Measurements from ENCODE around the gene TBCD.
"Not testable (repeated sequence)": the region's sequence is repeated elsewhere in the genome, so short reads cannot be mapped to it uniquely, and the experiment has no call there.

The TBCD gene

DNA sequence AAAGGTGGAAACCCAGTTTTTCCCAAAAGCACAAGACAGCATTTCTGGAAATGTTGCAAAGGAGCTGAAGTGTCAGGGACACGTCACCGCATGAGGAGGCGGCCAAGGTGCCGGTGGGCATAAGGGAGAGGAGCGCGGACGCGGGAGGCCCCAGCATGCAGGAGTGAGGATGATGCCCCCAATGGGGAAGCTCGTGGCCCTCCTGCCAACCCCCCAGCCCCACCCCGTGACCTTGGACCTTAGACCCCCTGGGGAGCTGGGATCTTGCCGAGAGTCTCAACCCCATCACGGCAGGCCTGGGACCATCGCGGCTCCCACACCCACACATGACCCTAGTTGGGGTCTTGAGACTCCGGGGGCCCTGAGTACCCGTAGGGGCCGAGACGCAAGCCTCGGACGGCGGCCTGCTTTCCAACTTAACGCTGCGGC lies 208.1 kb downstream of the TBCD start:
- DNase-seq = no peak

DNA sequence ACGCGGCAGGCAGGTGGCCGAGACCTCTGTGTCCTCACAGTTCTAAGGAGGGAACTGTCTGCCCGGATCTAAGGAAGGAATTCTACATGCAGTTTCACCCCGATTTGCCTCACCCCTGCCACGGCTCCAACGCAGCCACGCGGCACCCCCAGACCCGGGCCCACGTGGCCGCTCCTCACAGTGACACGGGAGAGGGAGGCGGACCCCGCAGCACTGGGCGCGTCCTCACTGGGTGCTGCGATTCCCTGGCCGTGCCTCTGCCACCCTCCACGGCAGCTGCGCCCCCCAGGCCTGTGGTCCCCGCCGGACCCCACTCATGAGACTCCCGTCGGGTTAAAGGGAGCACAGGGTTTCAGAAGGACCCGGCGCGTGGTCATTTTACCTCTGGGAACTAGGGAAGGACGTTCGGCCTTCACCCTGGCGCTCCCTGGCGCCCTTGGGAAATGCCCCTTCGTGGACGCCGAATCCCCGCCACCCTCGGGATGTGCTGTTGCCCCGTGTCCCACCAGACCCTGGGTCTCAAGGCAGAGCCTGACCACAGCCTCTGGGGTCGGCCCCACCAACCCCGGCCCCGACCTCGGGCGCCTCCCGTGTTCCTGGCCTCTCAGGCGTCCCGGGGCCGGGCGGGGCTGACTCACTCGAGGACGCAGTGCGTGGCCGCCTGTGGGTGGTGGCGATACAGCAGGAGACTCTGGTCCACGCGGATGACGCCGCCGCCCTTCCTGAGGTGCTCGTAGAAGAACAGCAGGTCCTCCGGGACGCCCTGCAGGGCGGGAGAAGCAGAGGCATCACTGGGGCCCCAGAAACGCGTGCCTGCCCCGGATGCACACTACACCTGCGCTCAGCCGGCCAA lies 208.8 kb downstream of the TBCD start:
- no peak for DNase-seq

DNA sequence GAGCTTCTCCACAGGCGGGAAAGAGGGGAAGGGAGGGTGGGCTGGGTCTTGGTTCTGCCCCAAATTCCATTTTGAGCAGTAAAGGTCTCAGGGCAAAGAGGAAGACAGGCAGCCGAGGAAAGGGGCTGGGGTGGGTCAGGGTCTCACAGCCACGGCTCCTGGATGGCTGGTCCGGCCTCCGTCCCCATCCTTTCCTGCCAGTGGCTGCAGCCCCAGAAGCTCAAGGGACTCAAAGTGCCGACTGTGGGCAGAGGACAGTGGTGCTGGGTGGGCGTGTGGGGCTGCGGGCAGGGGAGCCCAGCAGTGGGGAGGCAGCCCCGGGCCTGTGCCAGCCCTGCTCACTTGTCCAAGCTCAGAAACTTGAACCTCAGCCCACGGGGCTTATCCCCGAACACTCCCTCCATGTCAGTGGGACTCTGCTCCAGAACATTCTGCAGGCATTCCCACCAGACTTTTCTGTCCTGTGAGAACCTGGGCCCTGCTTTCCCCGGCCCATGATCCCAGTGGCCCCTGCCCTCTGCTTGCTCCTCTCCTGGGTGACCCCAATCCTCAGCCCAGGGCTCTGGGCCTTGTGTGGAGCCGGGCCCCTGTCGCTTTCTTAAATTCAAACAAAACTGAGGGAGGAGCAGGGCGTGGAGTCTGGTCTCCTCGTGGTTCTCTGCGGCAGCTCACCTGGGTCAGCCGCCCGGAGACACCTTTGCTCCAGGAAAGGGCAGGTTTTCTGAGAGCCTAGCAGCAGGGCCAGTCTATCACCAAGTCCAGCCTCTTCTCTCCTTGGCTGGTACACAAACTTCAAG lies 209.7 kb downstream of the TBCD start:
- DNase-seq = no peak

GRCh38 chr17:82962163-82962720 lies 210.4 kb downstream of the TBCD start:
- DNase-seq = no peak

DNA sequence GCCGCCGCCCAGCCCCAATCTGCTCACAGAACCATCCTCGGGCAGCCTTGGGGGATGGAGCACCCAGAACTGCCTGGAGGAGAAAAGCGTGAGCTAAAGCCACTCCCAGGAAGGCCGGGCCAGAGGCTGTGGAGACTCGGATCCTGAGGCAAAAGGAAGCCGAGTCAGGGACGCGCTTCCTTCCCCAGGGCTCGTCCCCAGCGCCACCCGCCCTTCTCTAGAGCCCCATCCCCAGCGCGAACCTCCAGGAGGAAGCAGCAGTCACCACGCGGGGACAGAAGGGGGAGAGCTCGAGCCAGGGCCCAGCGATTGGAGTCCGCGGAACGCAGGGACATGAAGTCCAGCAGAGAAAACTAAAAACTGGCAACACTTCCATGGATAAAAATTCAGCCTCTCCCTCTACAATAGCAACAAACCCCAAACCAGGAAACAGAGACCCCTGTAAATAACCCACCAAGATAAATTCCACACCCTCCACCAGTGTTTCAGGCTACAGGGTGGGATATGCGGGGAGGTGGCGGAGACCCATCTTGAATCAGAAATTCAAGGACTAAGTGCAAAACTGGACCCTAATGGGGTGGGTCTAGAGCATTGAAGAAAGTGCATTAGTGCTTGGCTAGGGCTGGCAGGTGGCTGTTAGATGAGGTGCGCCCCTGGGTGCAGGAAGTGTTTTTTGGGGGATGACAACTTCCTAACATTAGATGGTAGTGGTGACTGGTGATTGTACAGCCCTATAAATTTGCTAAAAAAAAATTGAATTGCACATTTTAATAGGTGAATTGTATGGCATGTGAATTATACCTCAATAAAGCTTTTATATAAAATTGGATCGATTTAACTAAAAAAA lies 211.5 kb downstream of the TBCD start:
- DNase-seq = peak; percentile 53

DNA sequence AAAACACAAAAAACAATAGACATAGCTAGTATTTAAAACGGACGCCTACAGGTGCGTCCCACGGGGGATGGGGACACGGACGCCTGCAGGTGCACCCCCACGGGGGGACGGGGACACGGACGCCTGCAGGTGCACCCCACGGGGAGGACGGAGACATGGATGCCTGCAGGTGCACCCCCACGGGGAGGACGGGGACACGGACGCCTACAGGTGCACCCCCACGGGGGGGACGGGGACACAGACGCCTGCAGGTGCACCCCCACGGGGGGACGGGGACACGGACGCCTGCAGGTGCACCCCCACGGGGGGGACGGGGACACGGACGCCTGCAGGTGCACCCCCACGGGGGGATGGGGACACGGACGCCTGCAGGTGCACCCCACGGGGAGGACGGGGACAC lies 212.6 kb downstream of the TBCD start:
- DNase-seq = not testable (repeated sequence)

DNA sequence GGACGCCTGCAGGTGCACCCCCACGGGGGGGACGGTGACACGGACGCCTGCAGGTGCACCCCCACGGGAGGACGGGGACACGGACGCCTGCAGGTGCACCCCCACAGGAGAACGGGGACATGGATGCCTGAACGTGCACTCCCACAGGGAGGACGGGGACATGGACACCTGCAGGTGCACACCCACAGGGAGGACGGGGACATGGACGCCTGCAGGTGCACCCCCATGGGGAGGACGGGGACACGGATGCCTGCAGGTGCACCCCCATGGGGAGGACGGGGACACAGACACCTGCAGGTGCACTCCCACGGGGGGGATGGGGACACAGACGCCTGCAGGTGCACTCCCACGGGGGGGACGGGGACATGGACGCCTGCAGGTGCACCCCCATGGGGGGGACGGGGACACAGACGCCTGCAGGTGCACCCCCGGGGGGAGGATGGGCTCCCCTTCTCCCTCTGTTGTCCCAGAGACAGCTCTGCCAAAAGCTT lies 213.0 kb downstream of the TBCD start:
- DNase-seq = no peak

GRCh38 chr17:82965371-82965770 lies 213.5 kb downstream of the TBCD start:
- DNase-seq = no peak

DNA sequence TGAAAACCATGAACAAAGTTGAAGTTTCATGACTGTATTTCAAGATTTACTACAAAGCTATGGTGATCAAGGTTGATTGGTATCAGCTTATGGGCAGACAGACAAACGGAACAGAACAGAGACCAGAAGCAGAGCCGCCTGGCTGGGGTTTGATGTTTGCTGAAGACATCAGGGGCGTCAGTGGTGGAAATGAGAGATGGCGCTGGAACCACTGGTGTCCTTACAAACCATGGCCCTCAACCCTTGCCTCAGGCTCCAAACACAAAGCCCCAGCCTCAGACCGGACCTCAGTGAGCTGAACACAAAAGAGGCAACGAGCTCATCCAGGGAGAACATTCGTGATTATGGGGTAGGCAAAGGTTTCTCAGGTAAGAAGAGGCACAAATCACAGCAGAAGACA lies 214.6 kb downstream of the TBCD start:
- no peak for DNase-seq

- no peak for DNase-seq
These were observed 215.6 kb downstream of the TBCD start for GRCh38 chr17:82967268-82968032.

GRCh38 chr17:82968033-82968841 lies 216.4 kb downstream of the TBCD start:
- not testable (repeated sequence) for DNase-seq

DNA sequence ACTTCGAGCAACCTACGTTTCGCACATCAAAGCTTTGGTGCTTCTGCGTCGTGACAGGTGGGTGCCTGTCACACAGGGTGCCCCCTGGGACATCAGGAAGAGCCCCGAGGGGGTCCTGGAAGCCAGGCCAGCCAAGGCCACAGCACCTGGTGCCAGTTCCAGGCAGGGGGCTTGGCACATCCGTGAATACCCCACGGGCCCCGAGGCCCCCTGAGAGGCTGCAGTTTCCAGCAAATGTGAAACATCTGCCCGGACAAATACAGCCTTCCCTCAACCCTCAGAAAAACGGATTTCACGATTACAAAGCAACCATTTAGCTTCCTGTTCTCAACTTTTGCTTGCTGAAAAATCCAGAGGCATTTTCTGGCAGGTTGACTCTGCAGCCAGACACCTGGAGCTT lies 218.2 kb downstream of the TBCD start:
- DNase-seq = no peak

- no peak for DNase-seq
These were observed 219.1 kb downstream of the TBCD start for GRCh38 chr17:82970818-82971590.

- no peak for DNase-seq
These were observed 221.0 kb downstream of the TBCD start for GRCh38 chr17:82972836-82973372.

DNA sequence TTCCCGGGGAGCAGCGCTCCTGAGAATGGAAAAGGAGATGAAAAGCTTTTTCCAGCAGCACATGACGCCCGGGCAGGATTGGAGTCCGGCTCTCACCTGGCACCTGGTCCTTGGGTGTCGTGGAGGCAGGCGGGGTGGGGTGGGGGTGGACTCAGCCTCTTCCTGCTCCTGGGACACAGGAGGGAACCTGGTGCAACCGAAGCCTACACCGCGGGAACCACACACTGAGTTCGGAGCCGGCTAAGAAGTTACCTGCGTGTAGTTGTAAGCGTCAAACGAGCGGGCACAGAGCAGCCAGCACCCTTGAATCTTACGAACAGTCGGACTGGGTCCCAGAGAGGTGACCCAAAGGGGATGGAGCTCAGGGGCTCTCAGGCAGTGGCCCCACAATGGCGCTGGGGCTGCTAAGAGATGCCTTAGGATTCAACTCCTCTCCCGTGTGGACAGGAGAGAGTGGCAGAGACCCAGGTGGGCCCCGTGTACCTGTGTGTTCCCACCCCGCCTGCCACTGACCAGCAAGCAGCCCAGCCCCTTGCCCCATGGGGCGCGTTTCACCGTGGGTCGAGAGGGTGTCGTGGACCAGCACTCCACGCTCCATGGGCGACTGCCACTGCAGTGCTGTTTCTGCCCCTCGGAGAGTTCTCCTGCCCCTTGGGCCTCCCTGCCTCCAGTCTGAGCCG lies 221.7 kb downstream of the TBCD start:
- DNase-seq = no peak

- no peak for DNase-seq
These were observed 222.5 kb downstream of the TBCD start for GRCh38 chr17:82974136-82974952.

- DNase-seq = no peak
These were observed 225.2 kb downstream of the TBCD start for GRCh38 chr17:82976982-82977488.

- DNase-seq = no peak
These were observed 225.7 kb downstream of the TBCD start for GRCh38 chr17:82977606-82978005.

Measured in activated CD4-positive, alpha-beta T cell treated with anti-CD3 and anti-CD28 coated beads for 48 hours (primary cell).